ENCODE data around the gene MSL1. TPM values are rescaled to one million over a fixed set of nuclear protein-coding genes. Genes with fewer than 3 reads are reported as not detected.

The MSL1 gene
- total and polyA plus RNA-seq, 9 of the 15 experiments (the other 6 are each of a cell fraction or from before 2014, with no cell fraction given) = 13.8 to 120 (median 61.9) TPM

DNA sequence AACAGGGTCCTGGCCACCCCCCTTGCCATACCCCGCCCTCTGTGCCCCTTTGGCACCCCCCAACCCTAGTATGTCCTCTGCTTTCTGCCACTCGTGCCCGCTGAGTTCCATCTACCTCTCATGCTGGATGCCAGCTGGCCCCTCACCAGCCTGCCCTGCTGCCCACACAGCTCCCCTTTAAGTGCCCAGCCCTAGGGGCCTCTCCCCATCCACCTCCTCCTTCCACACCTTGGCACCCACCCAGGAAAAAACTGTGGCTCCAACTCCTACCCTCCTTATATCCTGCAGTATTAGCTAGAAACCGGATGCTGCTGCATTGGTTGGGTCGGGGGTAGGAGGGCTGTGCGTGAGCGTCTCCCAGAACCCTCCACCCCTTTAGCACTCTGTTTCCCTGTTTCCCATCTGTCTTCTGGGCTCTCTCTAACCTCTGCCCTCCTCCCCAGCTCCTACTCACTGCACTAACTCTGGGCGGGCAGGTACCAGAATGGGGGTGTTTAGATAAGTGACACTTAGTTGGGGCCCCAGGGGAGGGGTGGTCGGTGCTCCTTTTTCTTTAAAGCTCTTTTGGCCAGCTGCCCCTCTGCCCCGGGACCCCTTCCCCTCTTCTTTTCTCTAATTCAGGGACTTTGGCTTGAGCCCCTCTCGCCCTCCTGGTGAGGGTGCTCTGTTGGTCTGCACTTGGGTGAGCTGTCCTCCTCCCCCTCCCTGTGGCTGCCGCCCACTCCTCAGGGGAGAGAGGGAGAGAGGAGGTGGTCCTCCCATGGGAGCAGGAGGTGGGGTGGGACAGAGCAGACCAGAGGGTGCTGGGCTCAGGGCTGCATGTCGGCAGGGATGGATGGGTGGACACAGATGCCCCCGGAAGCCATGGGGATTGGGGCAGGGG lies 31.3 kb upstream of the MSL1 start:
- Histone ChIP-seq H3K36me3 (ENCODE audit: control insufficient read depth, insufficient read depth, low read length) (peaks cover 77% of the 10 kb centered on the region), H3K9me3 (replicated peaks; ENCODE audit: control insufficient read depth, insufficient read depth, low read depth, low read length) (no peaks in the 10 kb centered on the region), H3K4me1 (replicated peaks in 1 of 2; ENCODE audit: control insufficient read depth in 2 of 2, insufficient read depth in 2 of 2, low read length in 2 of 2) (peaks cover 0 to 37% of the 10 kb centered on the region in 2 experiments; a peak in 2 of 5 replicates), H3K27me3 (ENCODE audit: control insufficient read depth in 2 of 2, insufficient read depth in 2 of 2, low read length in 2 of 2) (no peaks in the 10 kb centered on the region), H3K9me1 (ENCODE audit: control insufficient read depth, insufficient read depth, low read length) (no peaks in the 10 kb centered on the region), H4K20me1 (replicated peaks; ENCODE audit: control insufficient read depth, insufficient read depth, low read length) (no peaks in the 10 kb centered on the region), H3K9ac (ENCODE audit: insufficient read depth in 1 of 2, low read depth in 2 of 2, low read length in 2 of 2) (peak overlapping the region in 1 of 2 experiments; percentile 4; a peak in 1 of 4 replicates), H3K4me2 (ENCODE audit: insufficient read depth, low read length) (no peak overlapping the region), H3K4me3 (no peak overlapping the region), H3K79me2 (ENCODE audit: control insufficient read depth, insufficient read depth, low read length) (no peaks in the 10 kb centered on the region), H3K27ac (ENCODE audit: extremely low read depth, low read depth, low read length) (no peak overlapping the region), H2AFZ (ENCODE audit: low read depth, low read length) (no peak overlapping the region)
- POLR2A ChIA-PET = interaction anchor here (0.5 to 1.5 kb wide), 3 partner anchors 8 to 20 kb away, joined by 3 to 8 read pairs (median 3); no protein-coding TSS in a partner anchor
- no peak for FAIRE-seq
- WGBS (ENCODE audit: insufficient coverage, low coverage, missing lambda C conversion rate) = 78% methylated on average over 11 of the region's 14 CpGs
- TF ChIP-seq ZZZ3 (IDR thresholded peaks at IDR 0.05) (no peak), POLR2AphosphoS5 (IDR thresholded peaks at IDR 0.05; ENCODE audit: control insufficient read depth, insufficient read depth, low read depth, low read length) (no peak), HNRNPK (IDR thresholded peaks at IDR 0.05; ENCODE audit: low read depth, low read length, poor library complexity, severe bottlenecking) (no peak), ZNF830 (CRISPR knock-in tag; IDR thresholded peaks at IDR 0.05) (no peak), ZKSCAN8 (CRISPR knock-in tag; IDR thresholded peaks at IDR 0.05) (no peak), ZNF12 (CRISPR knock-in tag; IDR thresholded peaks at IDR 0.05) (no peak), EGR1 (conservative IDR thresholded peaks at IDR 0.05) (0 out of 2 replicates have a peak, but pooled peaks have one; percentile 18), NFIC (IDR thresholded peaks at IDR 0.05) (0 out of 2 replicates have a peak, but pooled peaks have one; percentile 8)
- TF ChIP-seq, protein P1, sequence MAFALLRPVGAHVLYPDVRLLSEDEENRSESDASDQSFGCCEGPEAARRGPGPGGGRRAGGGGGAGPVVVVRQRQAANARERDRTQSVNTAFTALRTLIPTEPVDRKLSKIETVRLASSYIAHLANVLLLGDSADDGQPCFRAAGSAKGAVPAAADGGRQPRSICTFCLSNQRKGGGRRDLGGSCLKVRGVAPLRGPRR (CRISPR knock-in tag; IDR thresholded peaks at IDR 0.05) = no peak
- TF ChIP-seq, protein P2, sequence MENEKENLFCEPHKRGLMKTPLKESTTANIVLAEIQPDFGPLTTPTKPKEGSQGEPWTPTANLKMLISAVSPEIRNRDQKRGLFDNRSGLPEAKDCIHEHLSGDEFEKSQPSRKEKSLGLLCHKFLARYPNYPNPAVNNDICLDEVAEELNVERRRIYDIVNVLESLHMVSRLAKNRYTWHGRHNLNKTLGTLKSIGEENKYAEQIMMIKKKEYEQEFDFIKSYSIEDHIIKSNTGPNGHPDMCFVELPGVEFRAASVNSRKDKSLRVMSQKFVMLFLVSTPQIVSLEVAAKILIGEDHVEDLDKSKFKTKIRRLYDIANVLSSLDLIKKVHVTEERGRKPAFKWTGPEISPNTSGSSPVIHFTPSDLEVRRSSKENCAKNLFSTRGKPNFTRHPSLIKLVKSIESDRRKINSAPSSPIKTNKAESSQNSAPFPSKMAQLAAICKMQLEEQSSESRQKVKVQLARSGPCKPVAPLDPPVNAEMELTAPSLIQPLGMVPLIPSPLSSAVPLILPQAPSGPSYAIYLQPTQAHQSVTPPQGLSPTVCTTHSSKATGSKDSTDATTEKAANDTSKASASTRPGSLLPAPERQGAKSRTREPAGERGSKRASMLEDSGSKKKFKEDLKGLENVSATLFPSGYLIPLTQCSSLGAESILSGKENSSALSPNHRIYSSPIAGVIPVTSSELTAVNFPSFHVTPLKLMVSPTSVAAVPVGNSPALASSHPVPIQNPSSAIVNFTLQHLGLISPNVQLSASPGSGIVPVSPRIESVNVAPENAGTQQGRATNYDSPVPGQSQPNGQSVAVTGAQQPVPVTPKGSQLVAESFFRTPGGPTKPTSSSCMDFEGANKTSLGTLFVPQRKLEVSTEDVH (IDR thresholded peaks at IDR 0.05; ENCODE audit: low read depth, partially characterized antibody) = no peak
- no peak for DNase-seq (ENCODE audit: extremely low read depth in 1 of 4, low spot score in 3 of 4)
- ATAC-seq = no peak
- intact Hi-C loops (cut with micrococcal nuclease) (no loop called here), in situ Hi-C loops (cut with MboI) (no loop called here)
- CTCF ChIA-PET (ENCODE audit: low intra/inter-chr PET ratio) = no interaction called here
- no TSS peak for BruUV-seq (replicated peaks)
